Panc1 (cell line): ENCODE data around the gene ZNF185. TPM values are rescaled to one million over a fixed set of nuclear protein-coding genes. Genes with fewer than 3 reads are reported as not detected.

Source experiments
- ATAC-seq: fragments of 200-7000 bp; cut with Tn5 transposase; 2 replicates; pipeline ENCODE4 v1.9.1; 2020; ENCODE audit warnings: mild to moderate bottlenecking, moderate library complexity
- BruUV-seq: library from RNA; stranded (reverse); fragments of 400-500 nt; replicated peaks from 2 replicates; lab custom pipeline; 2021; lab: Mats Ljungman, UMichigan
- CTCF ChIA-PET: fragments of 300-600 bp; sonication (Branson Sonifier 250); formaldehyde crosslinking; loops from one replicate; lab custom pipeline; 2022; ENCODE audit warnings: antibody characterized with exemption; lab: Charles Lee
- POLR2A ChIA-PET: fragments of 300-600 bp; sonication (Branson Sonifier 250); formaldehyde crosslinking; loops from one replicate; lab custom pipeline; 2022; ENCODE audit warnings: antibody characterized with exemption; lab: Charles Lee
- DNase-seq: peaks from one replicate; pipeline ENCODE4 v3.0.0-alpha.2; 2010; ENCODE audit warnings: low read depth, low spot score
- H3K27ac ChIP-seq: 2 replicates; pipeline ENCODE4 v1.5.1; 2011; ENCODE audit warnings: mild to moderate bottlenecking, low read length, inconsistent platforms
- H3K27me3 ChIP-seq: fragments of 200-500 bp; sonication (Bioruptor generic); 2 replicates; pipeline ENCODE4 v1.6.0; 2014; ENCODE audit warnings: low read length, inconsistent platforms; ENCODE audit not compliant: control insufficient read depth, insufficient read depth
- H3K36me3 ChIP-seq: fragments of 200-500 bp; sonication (Bioruptor generic); 2 replicates; pipeline ENCODE4 v1.5.1; 2014; ENCODE audit warnings: inconsistent platforms, mild to moderate bottlenecking, low read length, moderate library complexity; ENCODE audit not compliant: control insufficient read depth, insufficient read depth
- H3K4me1 ChIP-seq: 2 replicates; pipeline ENCODE4 v1.5.1; 2011; ENCODE audit warnings: inconsistent platforms, mild to moderate bottlenecking, low read length, moderate library complexity; ENCODE audit not compliant: control insufficient read depth, insufficient read depth
- H3K4me3 ChIP-seq, 2 experiments: 2 replicates each; pipeline ENCODE4 v1.5.1; 2011 to 2012; ENCODE audit warnings: low read depth in 2 of 2, low read length in 2 of 2, mild to moderate bottlenecking in 2 of 2, inconsistent platforms in 1 of 2, moderate library complexity in 1 of 2
- H3K9me3 ChIP-seq: fragments of 200-500 bp; sonication (Bioruptor generic); 2 replicates; pipeline ENCODE4 v1.5.1; 2014; ENCODE audit warnings: low read depth, mild to moderate bottlenecking, inconsistent platforms, low read length, moderate library complexity; ENCODE audit not compliant: control insufficient read depth, insufficient read depth
- CTCF ChIP-seq: fragments of 450-650 bp; IDR thresholded peaks from 2 replicates; pipeline ENCODE4 v1.5.1; 2017; ENCODE audit warnings: mild to moderate bottlenecking
- POLR2AphosphoS5 ChIP-seq: IDR thresholded peaks from 2 replicates; pipeline ENCODE4 v1.6.1; 2012; ENCODE audit warnings: mild to moderate bottlenecking, low read depth, low read length, moderate library complexity
- REST ChIP-seq, 2 experiments: IDR thresholded peaks; 2 replicates each; pipeline ENCODE4 v1.6.1; 2011 to 2012; ENCODE audit warnings: low read depth in 2 of 2, control low read depth in 1 of 2, low read length in 1 of 2, mild to moderate bottlenecking in 1 of 2, moderate library complexity in 1 of 2; ENCODE audit not compliant: insufficient read depth in 1 of 2
- SIN3A ChIP-seq: IDR thresholded peaks from 2 replicates; pipeline ENCODE4 v1.6.1; 2012; ENCODE audit warnings: low read depth, mild to moderate bottlenecking, low read length, moderate library complexity, borderline replicate concordance; ENCODE audit not compliant: insufficient read depth
- TCF7L2 ChIP-seq: IDR thresholded peaks from 2 replicates; pipeline ENCODE4 v1.6.1; 2011; ENCODE audit warnings: mild to moderate bottlenecking, low read depth, low read length, inconsistent platforms
- in situ Hi-C: cut with HindIII; loops from 2 replicates; pipeline ENCODE4 v1.10.0; 2016; ENCODE audit warnings: low sequenced_read_pairs, low pct_unique_long_range_greater_than_20kb
- intact Hi-C: fragments of 100-400 bp; cut with micrococcal nuclease; formaldehyde crosslinking; loops from one replicate; pipeline ENCODE4 v1.10.0; 2022; ENCODE audit not compliant: unreplicated experiment
- total RNA-seq: library from RNA; stranded (reverse); gene quantifications from one replicate; pipeline ENCODE4 v1.2.1, GENCODE V29; 2021; ENCODE audit not compliant: unreplicated experiment

Gene ZNF185
- total RNA-seq, 1 experiment from 2014 or later: 5.4 TPM

- TF ChIP-seq CTCF (no peak), TCF7L2 (no peak), SIN3A (no peak)
- Histone ChIP-seq H3K27ac (no peak overlapping the region), H3K36me3 (no peaks in the 10 kb centered on the region), H3K4me3 (no peak overlapping the region), H3K4me1 (peaks cover 9% of the 10 kb centered on the region), H3K27me3 (no peaks in the 10 kb centered on the region), H3K9me3 (no peaks in the 10 kb centered on the region)
- intact Hi-C loops: no loop called here
- CTCF ChIA-PET: no interaction called here
- in situ Hi-C loops: no loop called here
- POLR2A ChIA-PET: no interaction called here
- no TSS peak for BruUV-seq
- DNase-seq (no peak), ATAC-seq (no peak)
Observed at GRCh38 chrX:152918707-152919106, 20.8 kb downstream of the ZNF185 start.

- Histone ChIP-seq H3K4me1 (peaks cover 9% of the 10 kb centered on the region; the same call in 1 of the 2 replicates), H3K27me3 (no peaks in the 10 kb centered on the region), H3K36me3 (no peaks in the 10 kb centered on the region), H3K9me3 (no peaks in the 10 kb centered on the region), H3K4me3 (no peak overlapping the region), H3K27ac (no peak overlapping the region)
- intact Hi-C loops: no loop called here
- BruUV-seq: no TSS peak
- ATAC-seq (no peak), DNase-seq (no peak)
- in situ Hi-C loops: no loop called here
- ChIA-PET POLR2A (no interaction called here), CTCF (no interaction called here)
- no peak for TF ChIP-seq POLR2AphosphoS5
- no peak for TF ChIP-seq TCF7L2
- TF ChIP-seq REST (IDR thresholded peaks at IDR 0.05; ENCODE audit: insufficient read depth in 1 of 2, low read depth in 2 of 2, low read length in 1 of 2): no peak
- TF ChIP-seq SIN3A: no peak
- TF ChIP-seq CTCF: no peak
Observed at GRCh38 chrX:152923599-152923998, 25.7 kb downstream of the ZNF185 start.
